A172 (cell line): Measurements from ENCODE around the gene UTS2B. TPM values are rescaled to one million over a fixed set of nuclear protein-coding genes. Genes with fewer than 3 reads are reported as not detected.

Experiments used
- DNase-seq: peaks from one replicate; pipeline ENCODE4 v3.0.0-alpha.2; 2015; ENCODE audit warnings: low spot score
- total RNA-seq: library from RNA; depleted of rRNA; stranded (reverse); fragments of >200 nt; shearing (Covaris generic); gene quantifications from 2 replicates; pipeline ENCODE4 v1.2.3, GENCODE V29; 2014

UTS2B gene
- total RNA-seq, 1 experiment from 2014 or later: not detected

GRCh38 chr3:191353022-191353777 lies 22.9 kb upstream of the UTS2B start:
- DNase-seq: no peak

- DNase-seq: no peak
Observed at GRCh38 chr3:191352014-191352413, 21.7 kb upstream of the UTS2B start.

GRCh38 chr3:191350396-191351090 lies 20.2 kb upstream of the UTS2B start:
- no peak for DNase-seq

- no peak for DNase-seq
Observed at GRCh38 chr3:191348098-191348497, 17.8 kb upstream of the UTS2B start.

GRCh38 chr3:191347228-191347627 lies 16.9 kb upstream of the UTS2B start:
- no peak for DNase-seq

GRCh38 chr3:191345334-191345733 lies 15.0 kb upstream of the UTS2B start:
- DNase-seq: no peak

- DNase-seq: no peak
Observed at GRCh38 chr3:191343913-191344312, 13.6 kb upstream of the UTS2B start.

- DNase-seq: no peak
Observed at GRCh38 chr3:191343115-191343514, 12.8 kb upstream of the UTS2B start.

GRCh38 chr3:191342411-191342810 lies 12.1 kb upstream of the UTS2B start:
- DNase-seq: no peak

- no peak for DNase-seq
Observed at GRCh38 chr3:191342006-191342405, 11.7 kb upstream of the UTS2B start.

- DNase-seq: no peak
Observed at GRCh38 chr3:191340966-191341365, 10.6 kb upstream of the UTS2B start.

GRCh38 chr3:191340351-191340750 lies 10.0 kb upstream of the UTS2B start:
- DNase-seq: no peak

GRCh38 chr3:191339316-191339917 lies 9.1 kb upstream of the UTS2B start:
- no peak for DNase-seq

- DNase-seq: no peak
Observed at GRCh38 chr3:191338177-191338488, 7.8 kb upstream of the UTS2B start.

GRCh38 chr3:191336833-191337232 lies 6.5 kb upstream of the UTS2B start:
- no peak for DNase-seq

- no peak for DNase-seq
Observed at GRCh38 chr3:191334346-191334893, 4.1 kb upstream of the UTS2B start.

GRCh38 chr3:191333298-191333880 lies 3.1 kb upstream of the UTS2B start:
- no peak for DNase-seq

GRCh38 chr3:191331388-191331787 lies 1.1 kb upstream of the UTS2B start:
- DNase-seq: peak; percentile 50

GRCh38 chr3:191330530-191331048 lies 263 bp upstream of the UTS2B start:
- DNase-seq: peak; percentile 13

GRCh38 chr3:191328962-191329653 lies 1.2 kb downstream of the UTS2B start, which contains the start of gene CCDC50:
TSS of gene CCDC50 (plus strand) at chr3:191329394. CDS start at chr3:191329675, 281 bp downstream.
- DNase-seq: peak; percentile 70

- DNase-seq: peak; percentile 36
Observed at GRCh38 chr3:191328383-191328961, 1.9 kb downstream of the UTS2B start.
